Measurements from ENCODE around the gene PAK6.

PAK6 gene

DNA sequence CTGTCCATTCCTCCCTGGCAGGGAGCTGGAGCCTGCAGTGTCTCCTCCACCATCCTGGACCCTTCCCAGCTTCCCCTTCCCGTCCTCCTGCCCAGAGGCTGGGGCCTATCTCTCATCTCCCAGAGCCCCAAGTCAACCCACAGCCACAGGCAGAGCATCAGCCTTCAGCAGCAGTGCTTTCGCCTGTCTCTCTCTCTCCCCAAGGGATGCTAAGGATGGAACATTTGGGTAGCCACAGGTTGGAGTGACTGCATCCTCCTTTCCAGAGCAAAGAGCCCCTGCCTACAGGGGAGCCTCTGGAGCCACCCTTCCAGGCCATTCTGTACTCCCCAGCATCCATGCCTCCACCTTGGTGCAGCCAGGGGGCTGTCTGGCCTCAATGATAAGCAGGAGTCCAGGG is 64.7 kb downstream of the PAK6 start:
- no peaks in the 10 kb centered on the region for H3K79me2 ChIP-seq (ENCODE audit: insufficient read depth, low read length)
- no peaks in the 10 kb centered on the region for H3F3A ChIP-seq (ENCODE audit: insufficient read depth)
- no peaks in the 10 kb centered on the region for H3K27me3 ChIP-seq (ENCODE audit: low read length)
- no peak overlapping the region for H3K4me2 ChIP-seq (ENCODE audit: low read depth, low read length, poor library complexity, severe bottlenecking)
- H3K9ac ChIP-seq (ENCODE audit: low read length), result no peak overlapping the region
- H3K27ac ChIP-seq (ENCODE audit: low read depth, low read length), result no peak overlapping the region
- no peaks in the 10 kb centered on the region for H4K20me1 ChIP-seq (ENCODE audit: low read depth, low read length)
- peaks cover 3% of the 10 kb centered on the region; the same call in 1 of the 2 replicates for H3K9me3 ChIP-seq (ENCODE audit: insufficient read depth, low read length)
- no peaks in the 10 kb centered on the region for H3K9me2 ChIP-seq (replicated peaks; ENCODE audit: insufficient read depth, low read length)
- no peaks in the 10 kb centered on the region for H3K36me3 ChIP-seq (ENCODE audit: low read length)
- no peak overlapping the region for H3K4me3 ChIP-seq (ENCODE audit: insufficient read depth, low read length, poor library complexity, severe bottlenecking)
- TF ChIP-seq, protein P1, sequence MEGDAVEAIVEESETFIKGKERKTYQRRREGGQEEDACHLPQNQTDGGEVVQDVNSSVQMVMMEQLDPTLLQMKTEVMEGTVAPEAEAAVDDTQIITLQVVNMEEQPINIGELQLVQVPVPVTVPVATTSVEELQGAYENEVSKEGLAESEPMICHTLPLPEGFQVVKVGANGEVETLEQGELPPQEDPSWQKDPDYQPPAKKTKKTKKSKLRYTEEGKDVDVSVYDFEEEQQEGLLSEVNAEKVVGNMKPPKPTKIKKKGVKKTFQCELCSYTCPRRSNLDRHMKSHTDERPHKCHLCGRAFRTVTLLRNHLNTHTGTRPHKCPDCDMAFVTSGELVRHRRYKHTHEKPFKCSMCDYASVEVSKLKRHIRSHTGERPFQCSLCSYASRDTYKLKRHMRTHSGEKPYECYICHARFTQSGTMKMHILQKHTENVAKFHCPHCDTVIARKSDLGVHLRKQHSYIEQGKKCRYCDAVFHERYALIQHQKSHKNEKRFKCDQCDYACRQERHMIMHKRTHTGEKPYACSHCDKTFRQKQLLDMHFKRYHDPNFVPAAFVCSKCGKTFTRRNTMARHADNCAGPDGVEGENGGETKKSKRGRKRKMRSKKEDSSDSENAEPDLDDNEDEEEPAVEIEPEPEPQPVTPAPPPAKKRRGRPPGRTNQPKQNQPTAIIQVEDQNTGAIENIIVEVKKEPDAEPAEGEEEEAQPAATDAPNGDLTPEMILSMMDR (IDR thresholded peaks at IDR 0.05; ENCODE audit: insufficient read depth, low read length, poor library complexity, severe bottlenecking), result no peak
- TF ChIP-seq EZH2phosphoT487 (conservative IDR thresholded peaks at IDR 0.05; ENCODE audit: low read length), result no peak
- no peak overlapping the region for H2AFZ ChIP-seq (ENCODE audit: low read depth, low read length, severe bottlenecking)

- Histone ChIP-seq H3K36me3 (ENCODE audit: low read length) (no peaks in the 10 kb centered on the region), H3K9me2 (replicated peaks; ENCODE audit: insufficient read depth, low read length) (no peaks in the 10 kb centered on the region), H3F3A (ENCODE audit: insufficient read depth) (no peaks in the 10 kb centered on the region), H3K27me3 (ENCODE audit: low read length) (no peaks in the 10 kb centered on the region), H3K79me2 (ENCODE audit: insufficient read depth, low read length) (no peaks in the 10 kb centered on the region), H3K9me3 (ENCODE audit: insufficient read depth, low read length) (no peaks in the 10 kb centered on the region; the same call in 1 of the 2 replicates), H3K27ac (ENCODE audit: low read depth, low read length) (no peak overlapping the region), H3K9ac (ENCODE audit: low read length) (no peak overlapping the region), H4K20me1 (ENCODE audit: low read depth, low read length) (no peaks in the 10 kb centered on the region), H3K4me3 (ENCODE audit: insufficient read depth, low read length, poor library complexity, severe bottlenecking) (no peak overlapping the region), H3K4me2 (ENCODE audit: low read depth, low read length, poor library complexity, severe bottlenecking) (no peak overlapping the region), H2AFZ (ENCODE audit: low read depth, low read length, severe bottlenecking) (no peak overlapping the region)
- no peak for TF ChIP-seq EZH2phosphoT487 (conservative IDR thresholded peaks at IDR 0.05; ENCODE audit: low read length)
- TF ChIP-seq, protein P1 (IDR thresholded peaks at IDR 0.05; ENCODE audit: insufficient read depth, low read length, poor library complexity, severe bottlenecking), result no peak
Observed at GRCh38 chr15:40305281-40305680, 66.4 kb downstream of the PAK6 start.

DNA sequence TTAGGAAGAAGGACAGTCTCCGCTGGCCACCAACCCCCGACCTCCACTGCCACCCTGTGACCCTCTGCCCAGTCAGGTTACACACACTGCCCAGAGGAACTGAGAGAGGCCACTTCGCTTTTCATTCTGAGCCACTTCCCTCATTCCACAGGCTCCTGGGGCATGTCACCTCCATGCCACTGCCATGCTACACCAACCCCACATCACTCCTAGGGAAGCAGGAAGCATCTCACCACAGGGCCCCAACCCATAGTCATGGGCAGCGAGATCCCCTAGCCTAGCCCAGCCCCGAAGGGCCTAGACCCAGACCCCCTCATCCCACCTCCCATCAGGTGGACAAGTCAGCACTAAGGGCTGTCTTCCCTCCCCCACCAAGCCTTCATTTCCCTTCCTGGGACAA is 67.5 kb downstream of the PAK6 start:
- Histone ChIP-seq H3K27ac (ENCODE audit: low read depth, low read length) (no peak overlapping the region), H3K9me3 (ENCODE audit: insufficient read depth, low read length) (no peaks in the 10 kb centered on the region), H4K20me1 (ENCODE audit: low read depth, low read length) (no peaks in the 10 kb centered on the region), H3K4me2 (ENCODE audit: low read depth, low read length, poor library complexity, severe bottlenecking) (no peak overlapping the region), H2AFZ (ENCODE audit: low read depth, low read length, severe bottlenecking) (no peak overlapping the region), H3K9me2 (replicated peaks; ENCODE audit: insufficient read depth, low read length) (no peaks in the 10 kb centered on the region), H3K79me2 (ENCODE audit: insufficient read depth, low read length) (no peaks in the 10 kb centered on the region), H3K27me3 (ENCODE audit: low read length) (no peaks in the 10 kb centered on the region), H3K4me3 (ENCODE audit: insufficient read depth, low read length, poor library complexity, severe bottlenecking) (no peak overlapping the region), H3K36me3 (ENCODE audit: low read length) (no peaks in the 10 kb centered on the region), H3F3A (ENCODE audit: insufficient read depth) (no peaks in the 10 kb centered on the region), H3K9ac (ENCODE audit: low read length) (no peak overlapping the region)
- no peak for TF ChIP-seq EZH2phosphoT487 (conservative IDR thresholded peaks at IDR 0.05; ENCODE audit: low read length)
- TF ChIP-seq, protein P1 (IDR thresholded peaks at IDR 0.05; ENCODE audit: insufficient read depth, low read length, poor library complexity, severe bottlenecking), result no peak
